ENCODE measurements around the gene PDXK. TPM values are rescaled to one million over a fixed set of nuclear protein-coding genes. Genes with fewer than 3 reads are reported as not detected.

Gene PDXK
- total and polyA plus RNA-seq, 10 of the 15 experiments (the other 5 are each of a cell fraction or from before 2014, with no cell fraction given) = 3.7 to 141 (median 60.0) TPM

DNA sequence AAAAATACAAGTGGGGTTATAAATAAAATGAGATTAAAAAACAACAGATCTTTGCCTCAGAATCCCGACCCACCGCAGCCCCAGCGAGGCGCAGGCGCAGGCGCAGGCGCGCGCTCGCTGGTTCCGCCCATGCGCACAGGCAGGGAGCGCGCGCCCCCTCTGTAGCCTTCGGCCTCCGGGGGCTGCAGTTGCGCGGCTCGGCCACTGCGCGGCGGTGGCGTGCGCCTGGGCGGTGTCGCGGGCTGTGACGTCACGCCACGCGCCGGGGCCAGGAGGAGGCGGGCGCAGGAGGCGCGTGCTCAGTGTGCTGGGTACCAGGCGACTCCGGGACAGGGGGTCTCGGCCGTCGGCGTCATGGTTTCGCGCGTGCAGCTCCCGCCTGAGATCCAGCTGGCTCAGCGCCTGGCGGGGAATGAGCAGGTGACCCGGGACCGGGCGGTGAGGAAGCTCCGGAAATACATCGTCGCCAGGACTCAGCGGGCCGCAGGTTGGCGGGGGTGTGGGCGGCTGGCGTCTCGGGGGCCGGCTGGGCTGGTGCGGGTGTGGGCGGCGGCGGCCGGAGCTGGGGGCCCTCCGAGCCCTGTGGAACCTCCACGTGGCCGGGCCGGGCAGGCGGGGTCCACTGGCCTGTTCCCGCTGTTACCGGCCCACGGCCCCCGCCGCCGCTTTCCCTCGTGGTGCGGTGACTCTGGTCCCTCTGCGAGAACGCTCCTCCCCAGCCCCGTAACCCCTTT lies 70.5 kb downstream of the PDXK start, which contains the start of gene RRP1 (continued):
- TF ChIP-seq, protein P1, sequence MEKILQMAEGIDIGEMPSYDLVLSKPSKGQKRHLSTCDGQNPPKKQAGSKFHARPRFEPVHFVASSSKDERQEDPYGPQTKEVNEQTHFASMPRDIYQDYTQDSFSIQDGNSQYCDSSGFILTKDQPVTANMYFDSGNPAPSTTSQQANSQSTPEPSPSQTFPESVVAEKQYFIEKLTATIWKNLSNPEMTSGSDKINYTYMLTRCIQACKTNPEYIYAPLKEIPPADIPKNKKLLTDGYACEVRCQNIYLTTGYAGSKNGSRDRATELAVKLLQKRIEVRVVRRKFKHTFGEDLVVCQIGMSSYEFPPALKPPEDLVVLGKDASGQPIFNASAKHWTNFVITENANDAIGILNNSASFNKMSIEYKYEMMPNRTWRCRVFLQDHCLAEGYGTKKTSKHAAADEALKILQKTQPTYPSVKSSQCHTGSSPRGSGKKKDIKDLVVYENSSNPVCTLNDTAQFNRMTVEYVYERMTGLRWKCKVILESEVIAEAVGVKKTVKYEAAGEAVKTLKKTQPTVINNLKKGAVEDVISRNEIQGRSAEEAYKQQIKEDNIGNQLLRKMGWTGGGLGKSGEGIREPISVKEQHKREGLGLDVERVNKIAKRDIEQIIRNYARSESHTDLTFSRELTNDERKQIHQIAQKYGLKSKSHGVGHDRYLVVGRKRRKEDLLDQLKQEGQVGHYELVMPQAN (conservative IDR thresholded peaks at IDR 0.05) = peak; percentile 95
- TF ChIP-seq YY1 (IDR thresholded peaks at IDR 0.05; ENCODE audit: low read depth, low read length) (peak; percentile 83), BMI1 (IDR thresholded peaks at IDR 0.05; ENCODE audit: borderline replicate concordance) (no peak), PAX5 (IDR thresholded peaks at IDR 0.05; ENCODE audit: borderline replicate concordance, low read depth, low read length) (peak; percentile 73), POLR2AphosphoS5 (IDR thresholded peaks at IDR 0.05; ENCODE audit: low read length) (peak; percentile 76; the same call in 1 of the 2 replicates), SREBF2 (IDR thresholded peaks at IDR 0.05; ENCODE audit: low read length) (no peak), NFYA (IDR thresholded peaks at IDR 0.05; ENCODE audit: borderline replicate concordance, low read depth, low read length) (no peak), BACH1 (IDR thresholded peaks at IDR 0.05; ENCODE audit: borderline replicate concordance) (peak; percentile 87; the same call in 1 of the 2 replicates), ASH2L (IDR thresholded peaks at IDR 0.05; ENCODE audit: borderline replicate concordance, low read depth) (no peak)
- TF ChIP-seq, protein P2, sequence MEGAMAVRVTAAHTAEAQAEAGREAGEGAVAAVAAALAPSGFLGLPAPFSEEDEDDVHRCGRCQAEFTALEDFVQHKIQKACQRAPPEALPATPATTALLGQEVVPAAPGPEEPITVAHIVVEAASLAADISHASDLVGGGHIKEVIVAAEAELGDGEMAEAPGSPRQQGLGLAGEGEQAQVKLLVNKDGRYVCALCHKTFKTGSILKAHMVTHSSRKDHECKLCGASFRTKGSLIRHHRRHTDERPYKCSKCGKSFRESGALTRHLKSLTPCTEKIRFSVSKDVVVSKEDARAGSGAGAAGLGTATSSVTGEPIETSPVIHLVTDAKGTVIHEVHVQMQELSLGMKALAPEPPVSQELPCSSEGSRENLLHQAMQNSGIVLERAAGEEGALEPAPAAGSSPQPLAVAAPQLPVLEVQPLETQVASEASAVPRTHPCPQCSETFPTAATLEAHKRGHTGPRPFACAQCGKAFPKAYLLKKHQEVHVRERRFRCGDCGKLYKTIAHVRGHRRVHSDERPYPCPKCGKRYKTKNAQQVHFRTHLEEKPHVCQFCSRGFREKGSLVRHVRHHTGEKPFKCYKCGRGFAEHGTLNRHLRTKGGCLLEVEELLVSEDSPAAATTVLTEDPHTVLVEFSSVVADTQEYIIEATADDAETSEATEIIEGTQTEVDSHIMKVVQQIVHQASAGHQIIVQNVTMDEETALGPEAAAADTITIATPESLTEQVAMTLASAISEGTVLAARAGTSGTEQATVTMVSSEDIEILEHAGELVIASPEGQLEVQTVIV (IDR thresholded peaks at IDR 0.05; ENCODE audit: borderline replicate concordance, partially characterized antibody) = no peak

Measured in GM12878 (cell line).